T-helper 1 cell treated with Interleukin-12 subunit alpha and Interleukin-12 subunit beta and Interleukin-4 antibody, amounts not matched to agents 30 μg/mL and 1 μg/mL, for 36 hours (primary cell): ENCODE data around the gene CCDC142.

Experiments used
- H3K27ac Mint-ChIP-seq: one replicate; pipeline ENCODE4 v1.8.0; 2021; ENCODE audit warnings: mild to moderate bottlenecking, mixed read lengths
- H3K27me3 Mint-ChIP-seq: one replicate; pipeline ENCODE4 v1.8.0; 2021; ENCODE audit warnings: low read depth, mixed read lengths
- H3K36me3 Mint-ChIP-seq: one replicate; pipeline ENCODE4 v1.8.0; 2021; ENCODE audit warnings: low read depth, mixed read lengths
- H3K4me1 Mint-ChIP-seq: one replicate; pipeline ENCODE4 v1.8.0; 2021; ENCODE audit warnings: low read depth, mixed read lengths
- H3K4me3 Mint-ChIP-seq: one replicate; pipeline ENCODE4 v1.8.0; 2021; ENCODE audit warnings: mild to moderate bottlenecking, moderate library complexity, mixed read lengths
- H3K9me3 Mint-ChIP-seq: one replicate; pipeline ENCODE4 v1.8.0; 2021; ENCODE audit warnings: mixed read lengths

CCDC142 gene

GRCh38 chr2:74439373-74439772, 43.4 kb downstream of the CCDC142 start:
- peaks cover 41% of the 10 kb centered on the region for H3K27me3 Mint-ChIP-seq
- H3K27ac Mint-ChIP-seq = no peak overlapping the region
- peaks cover 2% of the 10 kb centered on the region for H3K36me3 Mint-ChIP-seq
- H3K4me3 Mint-ChIP-seq = no peak overlapping the region
- no peaks in the 10 kb centered on the region for H3K9me3 Mint-ChIP-seq
- H3K4me1 Mint-ChIP-seq = peaks cover 10% of the 10 kb centered on the region

- Mint-ChIP-seq H3K27ac (peak overlapping the region; percentile 45), H3K9me3 (no peaks in the 10 kb centered on the region), H3K4me1 (peaks cover 9% of the 10 kb centered on the region)
Measured at GRCh38 chr2:74438248-74438647, 44.5 kb downstream of the CCDC142 start.

GRCh38 chr2:74436848-74437695, 45.7 kb downstream of the CCDC142 start:
- Mint-ChIP-seq H3K4me1 (peaks cover 8% of the 10 kb centered on the region), H3K36me3 (no peaks in the 10 kb centered on the region), H3K27ac (no peak overlapping the region), H3K9me3 (no peaks in the 10 kb centered on the region), H3K4me3 (no peak overlapping the region), H3K27me3 (peaks cover 27% of the 10 kb centered on the region)

More at GRCh38 chr2:74438248-74438647, 44.5 kb downstream of the CCDC142 start:
- Mint-ChIP-seq H3K36me3 (peaks cover 2% of the 10 kb centered on the region), H3K4me3 (no peak overlapping the region), H3K27me3 (peaks cover 35% of the 10 kb centered on the region)

GRCh38 chr2:74436111-74436805, 46.5 kb downstream of the CCDC142 start:
- peaks cover 26% of the 10 kb centered on the region for H3K27me3 Mint-ChIP-seq

GRCh38 chr2:74430502-74430901, 52.3 kb downstream of the CCDC142 start:
- Mint-ChIP-seq H3K27ac (no peak overlapping the region), H3K9me3 (no peaks in the 10 kb centered on the region), H3K4me1 (peaks cover 6% of the 10 kb centered on the region), H3K36me3 (peaks cover 11% of the 10 kb centered on the region), H3K4me3 (no peak overlapping the region), H3K27me3 (no peaks in the 10 kb centered on the region)

More at GRCh38 chr2:74436111-74436805, 46.5 kb downstream of the CCDC142 start:
- Mint-ChIP-seq H3K4me1 (peaks cover 8% of the 10 kb centered on the region), H3K9me3 (no peaks in the 10 kb centered on the region), H3K27ac (no peak overlapping the region), H3K4me3 (no peak overlapping the region), H3K36me3 (no peaks in the 10 kb centered on the region)

GRCh38 chr2:74429487-74430451, 53.0 kb downstream of the CCDC142 start:
- no peaks in the 10 kb centered on the region for H3K27me3 Mint-ChIP-seq
- H3K27ac Mint-ChIP-seq = no peak overlapping the region
- H3K4me3 Mint-ChIP-seq = no peak overlapping the region
- H3K9me3 Mint-ChIP-seq = no peaks in the 10 kb centered on the region
- peaks cover 7% of the 10 kb centered on the region for H3K4me1 Mint-ChIP-seq
- peaks cover 12% of the 10 kb centered on the region for H3K36me3 Mint-ChIP-seq

- no peak overlapping the region for H3K27ac Mint-ChIP-seq
Measured at GRCh38 chr2:74428675-74429074, 54.1 kb downstream of the CCDC142 start.

GRCh38 chr2:74427551-74427950, 55.2 kb downstream of the CCDC142 start:
- Mint-ChIP-seq H3K27me3 (no peaks in the 10 kb centered on the region), H3K4me1 (peaks cover 20% of the 10 kb centered on the region), H3K4me3 (no peak overlapping the region), H3K9me3 (no peaks in the 10 kb centered on the region), H3K27ac (no peak overlapping the region), H3K36me3 (peaks cover 12% of the 10 kb centered on the region)

More at GRCh38 chr2:74428675-74429074, 54.1 kb downstream of the CCDC142 start:
- H3K9me3 Mint-ChIP-seq = no peaks in the 10 kb centered on the region
- H3K27me3 Mint-ChIP-seq = no peaks in the 10 kb centered on the region
- peaks cover 10% of the 10 kb centered on the region for H3K4me1 Mint-ChIP-seq
- peaks cover 12% of the 10 kb centered on the region for H3K36me3 Mint-ChIP-seq
- no peak overlapping the region for H3K4me3 Mint-ChIP-seq

- no peak overlapping the region for H3K4me3 Mint-ChIP-seq
- peaks cover 12% of the 10 kb centered on the region for H3K36me3 Mint-ChIP-seq
- H3K9me3 Mint-ChIP-seq = no peaks in the 10 kb centered on the region
- no peak overlapping the region for H3K27ac Mint-ChIP-seq
- H3K27me3 Mint-ChIP-seq = no peaks in the 10 kb centered on the region
- H3K4me1 Mint-ChIP-seq = peaks cover 21% of the 10 kb centered on the region
Measured at GRCh38 chr2:74426181-74426758, 56.5 kb downstream of the CCDC142 start.

- Mint-ChIP-seq H3K9me3 (no peaks in the 10 kb centered on the region), H3K27me3 (no peaks in the 10 kb centered on the region), H3K4me3 (no peak overlapping the region), H3K27ac (no peak overlapping the region), H3K4me1 (peaks cover 25% of the 10 kb centered on the region), H3K36me3 (peaks cover 12% of the 10 kb centered on the region)
Measured at GRCh38 chr2:74425523-74425922, 57.3 kb downstream of the CCDC142 start.

- peaks cover 4% of the 10 kb centered on the region for H3K27me3 Mint-ChIP-seq
- no peak overlapping the region for H3K27ac Mint-ChIP-seq
- H3K9me3 Mint-ChIP-seq = no peaks in the 10 kb centered on the region
- H3K4me3 Mint-ChIP-seq = no peak overlapping the region
- H3K36me3 Mint-ChIP-seq = peaks cover 12% of the 10 kb centered on the region
- peaks cover 30% of the 10 kb centered on the region for H3K4me1 Mint-ChIP-seq
Measured at GRCh38 chr2:74424995-74425406, 57.8 kb downstream of the CCDC142 start.

GRCh38 chr2:74424139-74424992, 58.4 kb downstream of the CCDC142 start:
- Mint-ChIP-seq H3K36me3 (peaks cover 12% of the 10 kb centered on the region), H3K4me1 (peaks cover 31% of the 10 kb centered on the region), H3K4me3 (no peak overlapping the region), H3K27ac (peak overlapping the region; percentile 56), H3K27me3 (peaks cover 4% of the 10 kb centered on the region), H3K9me3 (no peaks in the 10 kb centered on the region)
